Testis (tissue), 3 donors: ENCODE results near the gene MLH3. TPM values are rescaled to one million over a fixed set of nuclear protein-coding genes. Genes with fewer than 3 reads are reported as not detected.
A peak's percentile ranks its signal among the peaks of the same experiment; 100 is the strongest.

Source experiments
- DNase-seq: peaks from one replicate; pipeline ENCODE4 v3.0.0-alpha.2; 2019
- H3K27ac ChIP-seq, 2 donors: fragments of 200-600 bp; sonication (generic); one replicate each; pipeline ENCODE4 v1.5.1; 2019
- H3K27me3 ChIP-seq: fragments of 200-600 bp; sonication (generic); one replicate; pipeline ENCODE4 v1.5.1; 2019
- H3K36me3 ChIP-seq: fragments of 200-600 bp; sonication (generic); one replicate; pipeline ENCODE4 v1.5.1; 2017; ENCODE audit warnings: low read depth; ENCODE audit errors: missing control alignments
- H3K4me1 ChIP-seq: fragments of 200-600 bp; sonication (generic); one replicate; pipeline ENCODE4 v1.5.1; 2019
- H3K4me3 ChIP-seq, 2 donors: fragments of 200-600 bp; sonication (generic); one replicate each; pipeline ENCODE4 v1.5.1; 2017 to 2019
- H3K9me3 ChIP-seq: fragments of 200-600 bp; sonication (generic); one replicate; pipeline ENCODE4 v1.5.1; 2017
- CTCF ChIP-seq, 3 experiments: fragments of 450-650 bp in 2 of 3; fragments of 200-600 bp in 1 of 3; sonication (generic) in 1 of 3; IDR thresholded peaks; one replicate each; pipeline ENCODE4 v1.5.1; 2016 to 2019; ENCODE audit warnings: antibody characterized with exemption in 3 of 3, mild to moderate bottlenecking in 2 of 3, moderate library complexity in 1 of 3
- POLR2A ChIP-seq: fragments of 450-650 bp; IDR thresholded peaks from one replicate; pipeline ENCODE4 v1.6.1; 2017; ENCODE audit warnings: antibody characterized with exemption, mild to moderate bottlenecking, moderate library complexity
- WGBS, 2 donors: methylation state at CpG; one replicate each; pipeline ENCODE4 v1.1.5; 2018; 5-methylcytosine and 5-hydroxymethylcytosine counted together
- intact Hi-C: fragments of 100-400 bp; cut with DNase I; formaldehyde crosslinking; loops from one replicate; pipeline ENCODE4 v1.15.1; 2023; ENCODE audit warnings: low total_unique reads
- polyA plus RNA-seq: library from polyadenylated mRNA; stranded (reverse); fragments of 350-450 nt; fragmentation: Illumina TruSeq; extraction: RNeasy Lipid Tissue Mini Kit (QIAGEN cat#74804); gene quantifications from one replicate; pipeline ENCODE4 v1.2.3, GENCODE V29; 2014; ENCODE audit warnings: low read depth, low replicate concordance; ENCODE audit not compliant: insufficient read depth
- total RNA-seq, 2 donors: library from RNA; depleted of rRNA; stranded (reverse); fragments of >200 nt; gene quantifications; one replicate each; pipeline ENCODE4 v1.2.3, GENCODE V29; 2016

The MLH3 gene
- total and polyA plus RNA-seq, 3 donors from 2014 or later, result 21.5 to 36.2 (median 31.8) TPM

- peaks cover 21% of the 10 kb centered on the region for H3K4me1 ChIP-seq
- no peak overlapping the region for H3K4me3 ChIP-seq
- H3K9me3 ChIP-seq, result no peaks in the 10 kb centered on the region
- no peak overlapping the region for H3K27ac ChIP-seq
- no peaks in the 10 kb centered on the region for H3K27me3 ChIP-seq
- intact Hi-C loops, result no loop called here
- DNase-seq, result no peak
- no peaks in the 10 kb centered on the region for H3K36me3 ChIP-seq
- TF ChIP-seq POLR2A (no peak), CTCF (IDR thresholded peaks at IDR 0.05) (no peak)
- 93 to 95% methylated on average over 5 of the region's 5 CpGs for WGBS, 2 donors
These were observed 5.0 kb downstream of the MLH3 start for GRCh38 chr14:75046275-75046674.

- H3K4me3 ChIP-seq, result no peak overlapping the region
- TF ChIP-seq POLR2A, result no peak
- H3K27me3 ChIP-seq, result no peaks in the 10 kb centered on the region
- WGBS, 2 donors, result 84 to 88% methylated on average over 8 of the region's 8 CpGs
- intact Hi-C loops, result no loop called here
- no peaks in the 10 kb centered on the region for H3K9me3 ChIP-seq
- DNase-seq, result no peak
- H3K4me1 ChIP-seq, result peaks cover 13% of the 10 kb centered on the region
- H3K36me3 ChIP-seq, result no peaks in the 10 kb centered on the region
- no peak overlapping the region for H3K27ac ChIP-seq
These were observed 6.5 kb downstream of the MLH3 start for GRCh38 chr14:75044752-75045151.

DNA sequence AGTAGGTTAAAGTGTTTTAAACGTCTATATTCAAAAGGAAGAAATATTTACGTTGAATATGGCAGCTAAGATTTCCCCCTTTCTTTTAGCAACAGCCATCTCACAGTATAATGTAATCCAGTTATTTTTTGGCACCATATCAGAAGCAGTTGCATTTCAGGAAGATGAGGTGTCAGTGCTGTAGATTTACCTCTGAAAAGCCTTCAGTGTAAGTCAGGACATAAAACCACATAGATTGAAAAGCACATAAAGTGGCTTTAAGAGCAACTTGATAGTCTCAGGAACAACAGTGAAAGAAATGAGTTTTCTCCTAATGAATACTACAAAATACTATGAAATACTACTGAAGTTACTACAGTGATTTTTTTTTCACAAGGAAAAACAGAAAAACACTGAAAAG lies 6.9 kb downstream of the MLH3 start:
- 61 to 86% methylated on average over 2 of the region's 2 CpGs for WGBS, 2 donors
- Histone ChIP-seq H3K27ac (no peak overlapping the region), H3K9me3 (no peaks in the 10 kb centered on the region), H3K36me3 (no peaks in the 10 kb centered on the region), H3K4me1 (peaks cover 12% of the 10 kb centered on the region), H3K27me3 (no peaks in the 10 kb centered on the region), H3K4me3 (no peak overlapping the region)
- TF ChIP-seq CTCF (IDR thresholded peaks at IDR 0.05), result no peak
- TF ChIP-seq POLR2A, result no peak
- DNase-seq, result no peak
- intact Hi-C loops, result no loop called here

- no peaks in the 10 kb centered on the region for H3K27me3 ChIP-seq
- peak overlapping the region in 1 of 2 donors; percentile 2 for H3K27ac ChIP-seq
- WGBS, 2 donors, result 45 to 49% methylated on average over 6 of the region's 6 CpGs
- no peak overlapping the region for H3K4me3 ChIP-seq
- TF ChIP-seq CTCF (IDR thresholded peaks at IDR 0.05) (no peak), POLR2A (no peak)
- no peaks in the 10 kb centered on the region for H3K36me3 ChIP-seq
- intact Hi-C loops, result no loop called here
- DNase-seq, result no peak
- H3K9me3 ChIP-seq, result no peaks in the 10 kb centered on the region
- H3K4me1 ChIP-seq, result peaks cover 4% of the 10 kb centered on the region
These were observed 9.2 kb downstream of the MLH3 start for GRCh38 chr14:75042035-75042434.

GRCh38 chr14:75041613-75042012 lies 9.7 kb downstream of the MLH3 start:
- no peak overlapping the region for H3K4me3 ChIP-seq
- no peaks in the 10 kb centered on the region for H3K36me3 ChIP-seq
- intact Hi-C loops, result no loop called here
- no peaks in the 10 kb centered on the region for H3K9me3 ChIP-seq
- TF ChIP-seq CTCF (IDR thresholded peaks at IDR 0.05), result no peak
- TF ChIP-seq POLR2A, result no peak
- no peak for DNase-seq
- no peaks in the 10 kb centered on the region for H3K27me3 ChIP-seq
- peak overlapping the region in 1 of 2 donors; percentile 2 for H3K27ac ChIP-seq
- H3K4me1 ChIP-seq, result peaks cover 4% of the 10 kb centered on the region
- WGBS, 2 donors, result 63 to 74% methylated on average over 4 of the region's 4 CpGs
